ENCODE results near the gene PCMT1. TPM values are rescaled to one million over a fixed set of nuclear protein-coding genes. Genes with fewer than 3 reads are reported as not detected.

PCMT1 gene
- total RNA-seq, 1 experiment from 2014 or later = 115 TPM

- BruUV-seq (replicated peaks) = no TSS peak
- no peaks in the 10 kb centered on the region for H3K27me3 ChIP-seq (replicated peaks; ENCODE audit: insufficient read depth, low read depth, low read length, poor library complexity)
- no peaks in the 10 kb centered on the region for H3K4me1 ChIP-seq (ENCODE audit: insufficient read depth, low read length, poor library complexity, severe bottlenecking)
- H3K9me3 ChIP-seq (ENCODE audit: low read depth, low read length, poor library complexity, severe bottlenecking) = no peaks in the 10 kb centered on the region
- H3K4me3 ChIP-seq (ENCODE audit: low read depth, low read length, poor library complexity, severe bottlenecking) = no peak overlapping the region
- TF ChIP-seq CTCF (conservative IDR thresholded peaks at IDR 0.05; ENCODE audit: low read depth, low read length) (no peak), EZH2 (IDR thresholded peaks at IDR 0.05; ENCODE audit: borderline replicate concordance, low read depth, low read length, poor library complexity, severe bottlenecking) (no peak)
- H3K27ac ChIP-seq (ENCODE audit: low read depth, low read length, poor library complexity, severe bottlenecking) = no peak overlapping the region
- CTCF ChIA-PET = no interaction called here
- intact Hi-C loops (cut with micrococcal nuclease; ENCODE audit: unreplicated experiment) = no loop called here
- DNase-seq (ENCODE audit: low spot score) = no peak
- POLR2A ChIA-PET (ENCODE audit: low non-redundant PET) = no interaction called here
- peaks cover 57% of the 10 kb centered on the region for H3K36me3 ChIP-seq (ENCODE audit: insufficient read depth, low read length, poor library complexity, severe bottlenecking)
Observed at GRCh38 chr6:149728499-149729234, 20.9 kb upstream of the PCMT1 start.

GRCh38 chr6:149729824-149730223 lies 19.7 kb upstream of the PCMT1 start:
- H3K27me3 ChIP-seq (replicated peaks; ENCODE audit: insufficient read depth, low read depth, low read length, poor library complexity) = no peaks in the 10 kb centered on the region
- CTCF ChIA-PET = no interaction called here
- H3K9me3 ChIP-seq (ENCODE audit: low read depth, low read length, poor library complexity, severe bottlenecking) = no peaks in the 10 kb centered on the region
- intact Hi-C loops (cut with micrococcal nuclease; ENCODE audit: unreplicated experiment) = no loop called here
- POLR2A ChIA-PET (ENCODE audit: low non-redundant PET) = no interaction called here
- no peak for DNase-seq (ENCODE audit: low spot score)
- H3K27ac ChIP-seq (ENCODE audit: low read depth, low read length, poor library complexity, severe bottlenecking) = no peak overlapping the region
- TF ChIP-seq EZH2 (IDR thresholded peaks at IDR 0.05; ENCODE audit: borderline replicate concordance, low read depth, low read length, poor library complexity, severe bottlenecking) (no peak), CTCF (conservative IDR thresholded peaks at IDR 0.05; ENCODE audit: low read depth, low read length) (no peak)
- no TSS peak for BruUV-seq (replicated peaks)
- peaks cover 68% of the 10 kb centered on the region for H3K36me3 ChIP-seq (ENCODE audit: insufficient read depth, low read length, poor library complexity, severe bottlenecking)
- H3K4me1 ChIP-seq (ENCODE audit: insufficient read depth, low read length, poor library complexity, severe bottlenecking) = no peaks in the 10 kb centered on the region
- H3K4me3 ChIP-seq (ENCODE audit: low read depth, low read length, poor library complexity, severe bottlenecking) = no peak overlapping the region

- intact Hi-C loops (cut with micrococcal nuclease; ENCODE audit: unreplicated experiment) = no loop called here
- H3K36me3 ChIP-seq (ENCODE audit: insufficient read depth, low read length, poor library complexity, severe bottlenecking) = peaks cover 74% of the 10 kb centered on the region
- ChIA-PET POLR2A (ENCODE audit: low non-redundant PET) (no interaction called here), CTCF (no interaction called here)
- no peaks in the 10 kb centered on the region for H3K27me3 ChIP-seq (replicated peaks; ENCODE audit: insufficient read depth, low read depth, low read length, poor library complexity)
- H3K4me1 ChIP-seq (ENCODE audit: insufficient read depth, low read length, poor library complexity, severe bottlenecking) = no peaks in the 10 kb centered on the region
- H3K27ac ChIP-seq (ENCODE audit: low read depth, low read length, poor library complexity, severe bottlenecking) = no peak overlapping the region
- BruUV-seq (replicated peaks) = no TSS peak
- TF ChIP-seq EZH2 (IDR thresholded peaks at IDR 0.05; ENCODE audit: borderline replicate concordance, low read depth, low read length, poor library complexity, severe bottlenecking) = no peak
- TF ChIP-seq CTCF (conservative IDR thresholded peaks at IDR 0.05; ENCODE audit: low read depth, low read length) = no peak
- H3K4me3 ChIP-seq (ENCODE audit: low read depth, low read length, poor library complexity, severe bottlenecking) = no peak overlapping the region
- no peaks in the 10 kb centered on the region for H3K9me3 ChIP-seq (ENCODE audit: low read depth, low read length, poor library complexity, severe bottlenecking)
- DNase-seq (ENCODE audit: low spot score) = no peak
Observed at GRCh38 chr6:149733089-149733720, 16.3 kb upstream of the PCMT1 start.

Measured in A673 (cell line).